ENCODE results near the gene UXS1.

UXS1 gene

DNA sequence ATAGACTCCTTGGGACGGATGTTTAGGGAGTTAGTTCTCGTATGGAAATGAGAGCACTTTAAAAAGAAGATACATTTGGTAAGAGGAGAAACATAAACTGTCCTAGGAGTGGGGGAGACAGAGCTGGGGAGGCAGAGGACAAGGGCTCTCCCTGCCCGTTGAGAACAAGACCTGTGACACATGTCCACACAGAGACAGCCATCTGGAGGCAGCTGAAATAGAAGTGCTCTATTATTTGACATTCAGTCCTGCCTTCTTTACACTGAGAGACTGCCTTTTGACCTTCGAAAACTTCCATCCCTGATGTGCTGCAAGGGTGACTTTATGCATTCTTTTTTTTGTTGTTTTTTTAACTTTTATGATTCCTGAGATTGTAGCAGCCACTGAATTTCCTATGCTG, 150.1 kb downstream of the UXS1 start:
- DNase-seq (ENCODE audit: low spot score), result no peak
